Vagina (tissue), 2 donors: ENCODE data around the gene HABP2. TPM values are rescaled to one million over a fixed set of nuclear protein-coding genes. Genes with fewer than 3 reads are reported as not detected.

Experiments used
- DNase-seq, 2 donors: peaks; one replicate each; pipeline ENCODE4 v3.0.0-alpha.2; 2017; ENCODE audit errors: extremely low spot score in 2 of 2
- H3K27ac ChIP-seq: fragments of 200-600 bp; sonication (generic); one replicate; pipeline ENCODE4 v1.5.1; 2019
- H3K27me3 ChIP-seq: fragments of 200-600 bp; sonication (generic); one replicate; pipeline ENCODE4 v1.5.1; 2019
- H3K36me3 ChIP-seq, 2 donors: fragments of 200-600 bp; sonication (generic); one replicate each; pipeline ENCODE4 v1.5.1; 2017 to 2019
- H3K4me1 ChIP-seq: fragments of 200-600 bp; sonication (generic); one replicate; pipeline ENCODE4 v1.5.1; 2019
- H3K4me3 ChIP-seq, 2 donors: fragments of 200-600 bp; sonication (generic); 1 replicate in 1 of 2; 2 replicates in 1 of 2; pipeline ENCODE4 v1.5.1; 2016 to 2019
- H3K9me3 ChIP-seq: fragments of 200-600 bp; sonication (generic); one replicate; pipeline ENCODE4 v1.5.1; 2019
- POLR2A ChIP-seq, 2 donors: fragments of 450-650 bp; IDR thresholded peaks; one replicate each; pipeline ENCODE4 v1.6.1; 2017; ENCODE audit warnings: antibody characterized with exemption in 2 of 2, mild to moderate bottlenecking in 2 of 2, moderate library complexity in 2 of 2
- POLR2AphosphoS5 ChIP-seq, 2 donors: sonication (generic); formaldehyde crosslinking; IDR thresholded peaks; one replicate each; pipeline ENCODE4 v1.9.0; 2017; ENCODE audit warnings: antibody characterized with exemption in 2 of 2, mild to moderate bottlenecking in 2 of 2, low read depth in 1 of 2; ENCODE audit not compliant: insufficient read depth in 1 of 2
- intact Hi-C: fragments of 100-400 bp; cut with DNase I; formaldehyde crosslinking; loops from one replicate; pipeline ENCODE4 v1.15.1; 2023
- total RNA-seq: library from RNA; depleted of rRNA; stranded (reverse); fragments of >200 nt; gene quantifications from one replicate; pipeline ENCODE4 v1.2.3, GENCODE V29; 2016
- TF ChIP-seq, protein P1 (sequence below), 3 experiments: fragments of 450-650 bp in 2 of 3; fragments of 200-600 bp in 1 of 3; sonication (generic) in 1 of 3; IDR thresholded peaks; one replicate each; pipeline ENCODE4 v1.5.1; 2017 to 2019; ENCODE audit warnings: antibody characterized with exemption in 3 of 3, mild to moderate bottlenecking in 2 of 3, moderate library complexity in 2 of 3

HABP2 gene
- total RNA-seq, 1 donor from 2014 or later = not detected

DNA sequence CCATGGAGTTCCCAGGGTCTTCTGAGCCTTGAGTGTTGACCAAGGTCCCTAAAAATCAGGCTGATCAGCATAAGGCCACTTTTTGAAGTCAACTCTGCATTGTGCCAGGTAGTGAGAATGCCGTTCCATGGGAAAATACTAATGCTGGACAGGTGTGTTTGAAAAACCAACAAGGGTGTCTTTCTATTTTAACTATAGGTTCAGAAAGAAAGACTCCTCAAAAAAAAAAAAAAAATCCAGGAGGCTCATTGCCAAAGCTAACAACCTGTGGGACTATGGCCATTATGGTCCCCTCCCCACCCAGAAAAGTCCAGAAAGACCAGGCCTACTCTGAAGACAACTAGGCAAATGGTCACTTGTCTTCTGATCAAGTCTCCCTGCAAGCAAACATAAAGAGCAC, 66.5 kb downstream of the HABP2 start:
- intact Hi-C loops = no loop called here
- TF ChIP-seq, protein P1, sequence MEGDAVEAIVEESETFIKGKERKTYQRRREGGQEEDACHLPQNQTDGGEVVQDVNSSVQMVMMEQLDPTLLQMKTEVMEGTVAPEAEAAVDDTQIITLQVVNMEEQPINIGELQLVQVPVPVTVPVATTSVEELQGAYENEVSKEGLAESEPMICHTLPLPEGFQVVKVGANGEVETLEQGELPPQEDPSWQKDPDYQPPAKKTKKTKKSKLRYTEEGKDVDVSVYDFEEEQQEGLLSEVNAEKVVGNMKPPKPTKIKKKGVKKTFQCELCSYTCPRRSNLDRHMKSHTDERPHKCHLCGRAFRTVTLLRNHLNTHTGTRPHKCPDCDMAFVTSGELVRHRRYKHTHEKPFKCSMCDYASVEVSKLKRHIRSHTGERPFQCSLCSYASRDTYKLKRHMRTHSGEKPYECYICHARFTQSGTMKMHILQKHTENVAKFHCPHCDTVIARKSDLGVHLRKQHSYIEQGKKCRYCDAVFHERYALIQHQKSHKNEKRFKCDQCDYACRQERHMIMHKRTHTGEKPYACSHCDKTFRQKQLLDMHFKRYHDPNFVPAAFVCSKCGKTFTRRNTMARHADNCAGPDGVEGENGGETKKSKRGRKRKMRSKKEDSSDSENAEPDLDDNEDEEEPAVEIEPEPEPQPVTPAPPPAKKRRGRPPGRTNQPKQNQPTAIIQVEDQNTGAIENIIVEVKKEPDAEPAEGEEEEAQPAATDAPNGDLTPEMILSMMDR (IDR thresholded peaks at IDR 0.05) = no peak
- no peak for TF ChIP-seq POLR2AphosphoS5 (IDR thresholded peaks at IDR 0.05; ENCODE audit: insufficient read depth in 1 of 2, low read depth in 1 of 2)
- no peak for TF ChIP-seq POLR2A (IDR thresholded peaks at IDR 0.05)
- H3K4me3 ChIP-seq = no peak overlapping the region
- no peak overlapping the region for H3K27ac ChIP-seq
- no peak for DNase-seq
- H3K27me3 ChIP-seq = no peaks in the 10 kb centered on the region
- H3K4me1 ChIP-seq = no peaks in the 10 kb centered on the region
- no peaks in the 10 kb centered on the region for H3K9me3 ChIP-seq
- no peaks in the 10 kb centered on the region for H3K36me3 ChIP-seq

DNA sequence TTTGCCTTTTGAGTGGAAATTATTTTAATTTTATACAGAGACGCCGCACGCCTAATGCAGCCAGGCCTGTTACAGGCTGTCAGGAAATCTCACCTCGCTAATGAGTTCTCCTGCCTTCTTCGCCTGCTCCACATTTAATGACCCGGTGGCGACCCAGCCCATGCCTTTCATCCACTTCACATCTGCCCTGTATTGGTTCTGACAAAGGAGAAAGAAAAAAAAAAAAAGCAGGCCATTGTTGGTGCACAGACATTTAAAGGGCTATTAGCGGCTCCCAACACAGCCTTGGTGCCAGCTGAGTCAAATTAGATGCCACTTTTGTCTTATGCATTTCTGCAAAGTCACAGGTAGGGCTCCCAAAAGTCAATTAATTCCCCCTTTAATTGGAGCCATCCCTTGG, 67.7 kb downstream of the HABP2 start:
- no peaks in the 10 kb centered on the region for H3K4me1 ChIP-seq
- no peak for DNase-seq
- intact Hi-C loops = no loop called here
- H3K27ac ChIP-seq = no peak overlapping the region
- H3K27me3 ChIP-seq = no peaks in the 10 kb centered on the region
- no peaks in the 10 kb centered on the region for H3K9me3 ChIP-seq
- no peak overlapping the region for H3K4me3 ChIP-seq
- no peak for TF ChIP-seq POLR2AphosphoS5 (IDR thresholded peaks at IDR 0.05; ENCODE audit: insufficient read depth in 1 of 2, low read depth in 1 of 2)
- TF ChIP-seq, protein P1 (IDR thresholded peaks at IDR 0.05) = no peak
- no peaks in the 10 kb centered on the region for H3K36me3 ChIP-seq

DNA sequence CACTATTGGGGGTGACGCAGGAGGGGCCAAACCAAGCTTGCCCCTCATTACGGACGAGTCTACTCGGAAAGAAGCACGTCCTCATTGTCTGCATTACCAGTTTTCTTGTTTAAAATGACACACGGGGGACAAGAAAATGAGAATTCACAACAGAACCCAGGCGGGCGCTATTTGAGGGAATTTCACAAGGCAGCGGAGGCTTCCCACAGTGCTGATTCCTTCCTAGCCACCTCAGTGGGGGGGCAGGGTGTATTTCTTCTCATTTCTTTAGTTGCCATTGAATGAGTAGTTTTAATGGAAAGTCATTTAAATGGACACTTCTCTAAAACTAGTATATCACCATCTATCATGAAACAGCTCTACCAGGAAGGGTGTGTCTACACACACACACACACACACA, 68.1 kb downstream of the HABP2 start:
- TF ChIP-seq POLR2A (IDR thresholded peaks at IDR 0.05) (no peak), POLR2AphosphoS5 (IDR thresholded peaks at IDR 0.05; ENCODE audit: insufficient read depth in 1 of 2, low read depth in 1 of 2) (no peak)
- TF ChIP-seq, protein P1 (IDR thresholded peaks at IDR 0.05) = no peak
- H3K9me3 ChIP-seq = no peaks in the 10 kb centered on the region
- no peak for DNase-seq

DNA sequence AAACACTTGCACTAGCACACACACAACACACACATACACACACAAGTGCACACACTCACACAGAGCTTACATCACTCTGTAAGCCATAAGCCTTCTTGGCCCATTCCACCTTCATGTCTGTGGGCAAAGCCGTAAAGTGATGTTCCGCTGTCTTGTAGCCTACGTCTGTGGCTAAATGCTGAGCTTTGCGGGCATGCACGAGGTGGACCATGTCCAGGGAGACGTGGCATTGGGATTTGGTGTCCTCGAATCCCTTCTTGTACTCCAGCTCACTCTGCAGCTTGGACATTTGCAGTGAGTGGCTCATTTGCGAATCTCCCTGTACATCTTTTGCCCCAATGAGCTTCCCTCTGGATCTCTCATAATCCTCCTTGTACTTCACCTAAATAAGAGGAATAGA, 68.9 kb downstream of the HABP2 start:
- Histone ChIP-seq H3K9me3 (no peaks in the 10 kb centered on the region), H3K4me3 (no peak overlapping the region), H3K4me1 (no peaks in the 10 kb centered on the region), H3K27ac (no peak overlapping the region), H3K27me3 (no peaks in the 10 kb centered on the region), H3K36me3 (no peaks in the 10 kb centered on the region)
- intact Hi-C loops = no loop called here
- TF ChIP-seq, protein P1 (IDR thresholded peaks at IDR 0.05) = no peak
- TF ChIP-seq POLR2A (IDR thresholded peaks at IDR 0.05) = no peak
- TF ChIP-seq POLR2AphosphoS5 (IDR thresholded peaks at IDR 0.05; ENCODE audit: insufficient read depth in 1 of 2, low read depth in 1 of 2) = no peak
- no peak for DNase-seq

More for the DNA sequence above, 68.1 kb downstream of the HABP2 start:
- H3K4me3 ChIP-seq = no peak overlapping the region
- H3K27ac ChIP-seq = no peak overlapping the region
- no peaks in the 10 kb centered on the region for H3K4me1 ChIP-seq
- H3K36me3 ChIP-seq = no peaks in the 10 kb centered on the region
- H3K27me3 ChIP-seq = no peaks in the 10 kb centered on the region
- intact Hi-C loops = no loop called here

DNA sequence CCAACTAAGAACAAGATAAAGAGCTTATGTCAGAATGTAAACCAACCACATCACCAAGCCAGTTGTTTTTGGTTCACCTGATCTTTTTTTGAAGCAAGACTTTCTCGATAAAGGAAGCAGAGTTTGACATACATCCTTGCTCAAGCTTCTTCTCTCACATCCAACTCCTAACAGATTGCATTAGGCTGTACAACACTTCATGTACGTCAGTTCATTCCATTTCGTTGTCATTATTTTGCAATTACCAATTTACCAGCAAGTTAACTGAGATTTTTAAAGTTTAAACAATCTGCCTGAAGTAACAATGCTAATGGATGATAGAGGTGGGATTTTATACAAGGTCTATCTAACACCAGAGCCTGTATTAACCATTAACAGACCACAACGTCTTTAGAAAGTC, 70.0 kb downstream of the HABP2 start:
- Histone ChIP-seq H3K9me3 (no peaks in the 10 kb centered on the region), H3K4me3 (no peak overlapping the region), H3K27ac (no peak overlapping the region), H3K36me3 (no peaks in the 10 kb centered on the region), H3K27me3 (no peaks in the 10 kb centered on the region), H3K4me1 (no peaks in the 10 kb centered on the region)
- intact Hi-C loops = no loop called here
- TF ChIP-seq, protein P1 (IDR thresholded peaks at IDR 0.05) = no peak
- TF ChIP-seq POLR2A (IDR thresholded peaks at IDR 0.05) = no peak
- no peak for TF ChIP-seq POLR2AphosphoS5 (IDR thresholded peaks at IDR 0.05; ENCODE audit: insufficient read depth in 1 of 2, low read depth in 1 of 2)
- no peak for DNase-seq
